A549 treated with Hydrocortisone at 1 μM for 4 hours (cell line): Measurements from ENCODE around the gene SPECC1L. TPM values are rescaled to one million over a fixed set of nuclear protein-coding genes. Genes with fewer than 3 reads are reported as not detected.

Experiments
- total RNA-seq: library from RNA; stranded (reverse); fragments of 200-300 nt; extraction: Qiagen RNA extraction; gene quantifications from 5 replicates; pipeline ENCODE4 v1.2.3, GENCODE V29; 2022

The SPECC1L gene
- 13.8 to 19.5 TPM (median 15.7 TPM) in 5 replicates for total RNA-seq

GRCh38 chr22:24270556-24271385 is at the start of gene SPECC1L:
Gene SPECC1L (plus strand): TSS chr22:24270831. CDS start chr22:24302232, 31,401 bp downstream.

GRCh38 chr22:24245030-24245431 is 25.6 kb upstream of the SPECC1L start, which contains the start of gene GGT5:
Gene GGT5 (minus strand): TSS chr22:24245082. CDS start chr22:24244725, 357 bp downstream.

GRCh38 chr22:24427500-24428164 is 157.0 kb downstream of the SPECC1L start, which contains the start of gene ADORA2A:
Gene ADORA2A (plus strand): TSS chr22:24427599. CDS start chr22:24433405, 5,806 bp downstream.

Other genes starting within 250 kb of the SPECC1L start
- gene SUSD2, start 89.3 kb upstream of the SPECC1L start, total RNA-seq: 63.9 to 79.0 TPM (median 75.3 TPM) in 5 replicates
- gene GGT5, start 25.7 kb upstream of the SPECC1L start, total RNA-seq: 3.4 to 4.5 TPM (median 4.0 TPM) in 5 replicates
- gene ADORA2A, start 156.8 kb downstream of the SPECC1L start, total RNA-seq: 0.47 to 1.2 TPM (median 0.84 TPM) in 5 replicates
- not detected in 5 replicates for gene UPB1, start 224.5 kb downstream of the SPECC1L start, total RNA-seq